SK-N-SH (cell line): Measurements from ENCODE around the gene NOTUM. TPM values are rescaled to one million over a fixed set of nuclear protein-coding genes. Genes with fewer than 3 reads are reported as not detected.
A peak's percentile ranks its signal among the peaks of the same experiment; 100 is the strongest.

Source experiments
- CTCF ChIA-PET: fragments of 300-600, 350-600 bp; formaldehyde crosslinking; extraction: SDS; loops from one replicate; lab custom pipeline; 2021; lab: Yijun Ruan, JAX
- POLR2A ChIA-PET: fragments of 350-600 bp; sonication (Branson Sonifier 250); formaldehyde crosslinking; extraction: SDS; loops from one replicate; lab custom pipeline; 2020; ENCODE audit warnings: antibody characterized with exemption, inconsistent platforms; lab: Yijun Ruan, JAX
- DNase-seq: peaks from one replicate; pipeline ENCODE4 v3.0.0; 2012
- H2AFZ ChIP-seq: fragments of 200-600 bp; sonication (generic); 2 replicates; pipeline ENCODE4 v1.8.1; 2016; ENCODE audit warnings: antibody characterized with exemption, mild to moderate bottlenecking, low read depth
- H3F3A ChIP-seq: fragments of 200-600 bp; sonication (generic); replicated peaks from 2 replicates; pipeline ENCODE3; 2016; ENCODE audit warnings: antibody characterized with exemption, mild to moderate bottlenecking; ENCODE audit not compliant: insufficient read depth
- H3K27ac ChIP-seq, 2 experiments: fragments of 200-500 bp in 1 of 2; fragments of 200-600 bp in 1 of 2; sonication (Bioruptor generic) in 1 of 2; sonication (generic), shearing (Covaris generic) in 1 of 2; 2 replicates each; pipeline versions ENCODE4 v1.5.1 to v1.6.1; 2014 to 2016; ENCODE audit warnings: low read depth in 2 of 2, inconsistent platforms in 1 of 2, low read length in 1 of 2, mild to moderate bottlenecking in 1 of 2, mixed read lengths in 1 of 2
- H3K27me3 ChIP-seq: fragments of 200-600 bp; sonication (generic), shearing (Covaris generic); 2 replicates; pipeline ENCODE4 v1.6.1; 2016; ENCODE audit warnings: mixed run types; ENCODE audit not compliant: insufficient read depth
- H3K36me3 ChIP-seq, 2 experiments: fragments of 200-500 bp in 1 of 2; fragments of 200-600 bp in 1 of 2; sonication (Bioruptor generic) in 1 of 2; sonication (generic) in 1 of 2; replicated peaks in 1 of 2; 2 replicates each; pipeline versions ENCODE3 to v1.5.1; 2014 to 2016; ENCODE audit warnings: low read length in 1 of 2, mild to moderate bottlenecking in 1 of 2; ENCODE audit not compliant: insufficient read depth in 2 of 2, control insufficient read depth in 1 of 2
- H3K4me1 ChIP-seq, 2 experiments: fragments of 200-500 bp in 1 of 2; fragments of 200-600 bp in 1 of 2; sonication (Bioruptor generic) in 1 of 2; sonication (generic), shearing (Covaris generic) in 1 of 2; 2 replicates each; pipeline versions ENCODE4 v1.5.1 to v1.6.1; 2014 to 2016; ENCODE audit warnings: low read depth in 1 of 2, low read length in 1 of 2, mixed run types in 1 of 2; ENCODE audit not compliant: insufficient read depth in 2 of 2, control insufficient read depth in 1 of 2
- H3K4me2 ChIP-seq: fragments of 200-600 bp; sonication (generic), shearing (Covaris generic); 2 replicates; pipeline ENCODE4 v1.6.1; 2017; ENCODE audit warnings: mixed run types
- H3K4me3 ChIP-seq, 2 experiments: fragments of 200-500 bp in 1 of 2; fragments of 200-600 bp in 1 of 2; sonication (Bioruptor generic) in 1 of 2; sonication (generic), shearing (Covaris generic) in 1 of 2; 2 replicates each; pipeline versions ENCODE4 v1.5.1 to v1.8.1; 2014 to 2016; ENCODE audit warnings: low read depth in 2 of 2, inconsistent platforms in 1 of 2, low read length in 1 of 2, mild to moderate bottlenecking in 1 of 2, mixed read lengths in 1 of 2, moderate library complexity in 1 of 2
- H3K79me2 ChIP-seq: fragments of 200-600 bp; sonication (generic); 2 replicates; pipeline ENCODE4 v1.8.1; 2017; ENCODE audit warnings: mild to moderate bottlenecking; ENCODE audit not compliant: insufficient read depth
- H3K9ac ChIP-seq: fragments of 200-600 bp; sonication (generic); 2 replicates; pipeline ENCODE4 v1.6.1; 2017; ENCODE audit warnings: mixed run types
- H3K9me2 ChIP-seq: fragments of 200-600 bp; sonication (generic); 2 replicates; pipeline ENCODE4 v1.6.1; 2017; ENCODE audit warnings: mixed run types
- H3K9me3 ChIP-seq: fragments of 200-600 bp; sonication (generic); 2 replicates; pipeline ENCODE4 v1.6.1; 2017; ENCODE audit warnings: mixed run types, mild to moderate bottlenecking, moderate library complexity
- H4K20me1 ChIP-seq: fragments of 200-600 bp; sonication (generic); 2 replicates; pipeline ENCODE4 v1.6.1; 2017; ENCODE audit warnings: mild to moderate bottlenecking, mixed run types; ENCODE audit not compliant: insufficient read depth
- CHD2 ChIP-seq: fragments of 150-350 bp; IDR thresholded peaks from 2 replicates; pipeline ENCODE4 v1.6.1; 2018; ENCODE audit warnings: low read length; ENCODE audit not compliant: partially characterized antibody
- EP300 ChIP-seq, 2 experiments: IDR thresholded peaks; 2 replicates each; pipeline versions ENCODE4 v1.4.0 to v1.6.1; 2012; ENCODE audit warnings: borderline replicate concordance in 1 of 2, low read depth in 1 of 2, low read length in 1 of 2
- FOSL2 ChIP-seq: IDR thresholded peaks from 2 replicates; pipeline ENCODE4 v1.4.0; 2012; ENCODE audit warnings: low read depth, mild to moderate bottlenecking, moderate library complexity, borderline replicate concordance
- FOXM1 ChIP-seq: IDR thresholded peaks from 2 replicates; pipeline ENCODE4 v1.4.0; 2012; ENCODE audit warnings: low read depth, mild to moderate bottlenecking
- GABPA ChIP-seq: IDR thresholded peaks from 2 replicates; pipeline ENCODE4 v1.4.0; 2012; ENCODE audit warnings: low read depth, mild to moderate bottlenecking
- MEF2A ChIP-seq: IDR thresholded peaks from 2 replicates; pipeline ENCODE4 v1.4.0; 2012; ENCODE audit warnings: low read depth, borderline replicate concordance
- MXI1 ChIP-seq: IDR thresholded peaks from 2 replicates; pipeline ENCODE4 v1.6.1; 2012; ENCODE audit warnings: mild to moderate bottlenecking, low read depth, low read length, improper control_type of control experiment
- RCOR1 ChIP-seq: fragments of 150-350 bp; IDR thresholded peaks from 2 replicates; pipeline ENCODE4 v1.6.1; 2017; ENCODE audit warnings: antibody characterized with exemption, low read length
- RFX5 ChIP-seq: IDR thresholded peaks from 2 replicates; pipeline ENCODE4 v1.6.1; 2012; ENCODE audit warnings: mild to moderate bottlenecking, improper control_type of control experiment, low read length
- RXRA ChIP-seq: IDR thresholded peaks from 2 replicates; pipeline ENCODE4 v1.4.0; 2012; ENCODE audit warnings: low read depth, mild to moderate bottlenecking, borderline replicate concordance
- SIN3A ChIP-seq: IDR thresholded peaks from 2 replicates; pipeline ENCODE4 v1.6.1; 2012; ENCODE audit warnings: low read depth, mild to moderate bottlenecking, low read length, moderate library complexity, borderline replicate concordance
- SMC3 ChIP-seq: IDR thresholded peaks from 2 replicates; pipeline ENCODE4 v1.6.1; 2012; ENCODE audit warnings: low read depth, low read length, improper control_type of control experiment
- TAF1 ChIP-seq: IDR thresholded peaks from 2 replicates; pipeline ENCODE4 v1.6.1; 2012; ENCODE audit warnings: low read depth, mild to moderate bottlenecking, low read length, moderate library complexity, borderline replicate concordance
- TCF12 ChIP-seq: IDR thresholded peaks from 2 replicates; pipeline ENCODE4 v1.4.0; 2012
- USF2 ChIP-seq: fragments of 150-350 bp; IDR thresholded peaks from 2 replicates; pipeline ENCODE4 v1.6.1; 2017; ENCODE audit warnings: antibody characterized with exemption, low read length, low read depth, borderline replicate concordance
- YY1 ChIP-seq: IDR thresholded peaks from 2 replicates; pipeline ENCODE4 v1.4.0; 2012; ENCODE audit warnings: low read depth, mild to moderate bottlenecking
- ZBTB33 ChIP-seq: IDR thresholded peaks from 2 replicates; pipeline ENCODE4 v1.4.0; 2012; ENCODE audit warnings: low read depth, borderline replicate concordance
- WGBS: methylation state at CpG from one replicate; pipeline ENCODE4 v1.1.6; 2017; ENCODE audit warnings: low lambda C conversion rate; 5-methylcytosine and 5-hydroxymethylcytosine counted together
- polyA plus RNA-seq, 3 experiments: library from polyadenylated mRNA; depleted of rRNA; stranded (reverse); fragments of >200 nt; gene quantifications; 2 replicates each; pipeline ENCODE4 v1.2.3, GENCODE V29; 2012
- TF ChIP-seq, protein P1 (sequence below): fragments of 200-600 bp; sonication (generic); IDR thresholded peaks from 2 replicates; pipeline ENCODE4 v1.6.1; 2017; ENCODE audit warnings: antibody characterized with exemption, mild to moderate bottlenecking, moderate library complexity

The NOTUM gene
- polyA plus RNA-seq, 1 of the 3 experiments (the other 2 are of a cell fraction): 0.33 TPM

- TF ChIP-seq SMC3 (no peak), CHD2 (no peak), FOXM1 (no peak)
- TF ChIP-seq, all 33 proteins: peak for 0
Measured at GRCh38 chr17:81903896-81904599, 56.9 kb downstream of the NOTUM start (continued).

- no peak for DNase-seq
- no peaks in the 10 kb centered on the region for H3K9me2 ChIP-seq
- H3K27ac ChIP-seq: no peak overlapping the region
- H3K4me3 ChIP-seq: no peak overlapping the region
- peaks cover 10 to 62% of the 10 kb centered on the region in 2 experiments for H3K36me3 ChIP-seq
- H3K4me2 ChIP-seq: no peak overlapping the region
- peaks cover 0 to 10% of the 10 kb centered on the region in 2 experiments; a peak in 1 of 4 replicates for H3K4me1 ChIP-seq
- H3K9me3 ChIP-seq: no peaks in the 10 kb centered on the region
- CTCF ChIA-PET: interaction anchor here (0.6 to 2.3 kb wide), 3 partner anchors 11 to 56 kb away, joined by 3 to 8 read pairs (median 3); partner anchors contain the start of gene SIRT7
- H3K79me2 ChIP-seq: no peaks in the 10 kb centered on the region
- H4K20me1 ChIP-seq: peaks cover 5% of the 10 kb centered on the region; the same call in 1 of the 2 replicates
- peaks cover 17% of the 10 kb centered on the region for H3F3A ChIP-seq
- H2AFZ ChIP-seq: no peak overlapping the region
- no peak for TF ChIP-seq ZBTB33
- TF ChIP-seq EP300 (IDR thresholded peaks at IDR 0.05; ENCODE audit: borderline replicate concordance in 1 of 2, low read depth in 1 of 2, low read length in 1 of 2): no peak
- no peak for TF ChIP-seq RXRA
- TF ChIP-seq SIN3A: no peak
- TF ChIP-seq YY1: no peak
- no peak overlapping the region for H3K9ac ChIP-seq
- H3K27me3 ChIP-seq: no peaks in the 10 kb centered on the region
- POLR2A ChIA-PET: no interaction called here
- 95% methylated on average over 7 of the region's 10 CpGs for WGBS
Measured at GRCh38 chr17:81903415-81903831, 57.6 kb downstream of the NOTUM start.

GRCh38 chr17:81902653-81903414 lies 58.2 kb downstream of the NOTUM start:
- Histone ChIP-seq H3K9me2 (no peaks in the 10 kb centered on the region), H3K79me2 (no peaks in the 10 kb centered on the region), H2AFZ (no peak overlapping the region), H3K9me3 (no peaks in the 10 kb centered on the region), H3K4me2 (0 out of 2 replicates have a peak overlapping the region, but pooled peaks have one; percentile 57), H4K20me1 (peaks cover 8% of the 10 kb centered on the region; the same call in 1 of the 2 replicates), H3K9ac (no peak overlapping the region), H3F3A (peaks cover 23% of the 10 kb centered on the region), H3K4me3 (no peak overlapping the region), H3K4me1 (peaks cover 3 to 10% of the 10 kb centered on the region in 2 experiments; a peak in 1 of 4 replicates), H3K27ac (no peak overlapping the region), H3K27me3 (no peaks in the 10 kb centered on the region), H3K36me3 (peaks cover 9 to 62% of the 10 kb centered on the region in 2 experiments)
- WGBS: 86% methylated on average over 36 of the region's 47 CpGs
- peak; percentile 51 for DNase-seq
- CTCF ChIA-PET: interaction anchor here (0.6 to 2.3 kb wide), 4 partner anchors 10 to 57 kb away, joined by 3 to 9 read pairs (median 6); partner anchors contain the start of gene SIRT7
- POLR2A ChIA-PET: interaction anchor here (1.2 kb wide), 1 partner anchor 23 kb away, joined by 4 read pairs; no protein-coding TSS in a partner anchor
- TF ChIP-seq TAF1 (no peak), RFX5 (no peak), GABPA (no peak), TCF12 (no peak), RCOR1 (no peak), MXI1 (no peak), MEF2A (no peak), USF2 (no peak), SIN3A (no peak), FOSL2 (no peak), CHD2 (no peak)
- TF ChIP-seq, protein P1, sequence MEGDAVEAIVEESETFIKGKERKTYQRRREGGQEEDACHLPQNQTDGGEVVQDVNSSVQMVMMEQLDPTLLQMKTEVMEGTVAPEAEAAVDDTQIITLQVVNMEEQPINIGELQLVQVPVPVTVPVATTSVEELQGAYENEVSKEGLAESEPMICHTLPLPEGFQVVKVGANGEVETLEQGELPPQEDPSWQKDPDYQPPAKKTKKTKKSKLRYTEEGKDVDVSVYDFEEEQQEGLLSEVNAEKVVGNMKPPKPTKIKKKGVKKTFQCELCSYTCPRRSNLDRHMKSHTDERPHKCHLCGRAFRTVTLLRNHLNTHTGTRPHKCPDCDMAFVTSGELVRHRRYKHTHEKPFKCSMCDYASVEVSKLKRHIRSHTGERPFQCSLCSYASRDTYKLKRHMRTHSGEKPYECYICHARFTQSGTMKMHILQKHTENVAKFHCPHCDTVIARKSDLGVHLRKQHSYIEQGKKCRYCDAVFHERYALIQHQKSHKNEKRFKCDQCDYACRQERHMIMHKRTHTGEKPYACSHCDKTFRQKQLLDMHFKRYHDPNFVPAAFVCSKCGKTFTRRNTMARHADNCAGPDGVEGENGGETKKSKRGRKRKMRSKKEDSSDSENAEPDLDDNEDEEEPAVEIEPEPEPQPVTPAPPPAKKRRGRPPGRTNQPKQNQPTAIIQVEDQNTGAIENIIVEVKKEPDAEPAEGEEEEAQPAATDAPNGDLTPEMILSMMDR: no peak
